HG02642 (cell line): ENCODE results near the gene ZNF418.

Source experiments
- ATAC-seq: cut with Tn5 transposase; IDR thresholded peaks from one replicate; pipeline ENCODE4 v1.9.1; 2021; ENCODE audit warnings: mild to moderate bottlenecking; ENCODE audit not compliant: unreplicated experiment, poor library complexity

Gene ZNF418

DNA sequence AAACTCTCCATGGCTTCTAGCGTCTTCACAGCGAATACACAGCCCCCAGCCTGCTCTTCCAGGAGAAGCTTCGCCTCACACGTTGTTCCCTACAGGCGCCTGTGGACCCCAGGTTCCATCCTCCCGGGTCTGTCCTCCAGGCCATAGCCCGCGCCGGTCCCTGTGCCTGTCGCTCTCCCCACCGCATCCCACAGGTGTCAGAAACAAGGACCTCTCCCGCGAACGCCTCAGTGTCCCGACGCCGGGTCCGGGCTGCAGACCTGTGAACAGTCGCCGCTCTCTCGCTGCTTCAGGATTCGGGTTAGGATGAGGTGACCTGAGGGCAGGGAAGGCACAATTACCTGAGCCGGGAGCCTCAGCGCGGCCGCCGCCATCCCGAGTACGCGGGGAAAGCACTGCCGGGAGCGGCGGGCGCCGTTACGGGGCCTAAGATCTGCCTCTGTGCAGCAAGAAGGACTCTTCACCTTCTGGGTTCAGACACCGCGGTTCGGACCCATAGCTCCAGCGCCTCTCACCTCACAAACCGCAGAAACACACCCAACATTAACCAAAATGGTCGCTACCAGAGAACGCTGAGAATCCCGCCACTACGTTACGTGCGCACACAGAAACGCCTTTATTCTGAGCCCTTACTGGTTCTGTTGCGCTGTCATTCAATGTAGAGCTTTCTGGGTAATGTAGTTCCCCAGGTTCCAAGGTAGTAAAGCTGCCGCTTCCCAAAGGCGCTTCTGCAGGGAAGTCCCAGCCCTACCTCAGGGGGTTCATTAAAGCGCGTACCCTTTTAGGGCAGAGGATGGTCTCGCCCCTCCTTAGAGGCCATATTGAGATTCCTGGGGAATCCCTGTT, at the start of gene ZNF418:
TSS of gene ZNF418 (minus strand) at position 583 of the 846 bp plus-strand sequence. CDS start 1,580 bp downstream, outside the sequence.
- no peak for ATAC-seq

DNA sequence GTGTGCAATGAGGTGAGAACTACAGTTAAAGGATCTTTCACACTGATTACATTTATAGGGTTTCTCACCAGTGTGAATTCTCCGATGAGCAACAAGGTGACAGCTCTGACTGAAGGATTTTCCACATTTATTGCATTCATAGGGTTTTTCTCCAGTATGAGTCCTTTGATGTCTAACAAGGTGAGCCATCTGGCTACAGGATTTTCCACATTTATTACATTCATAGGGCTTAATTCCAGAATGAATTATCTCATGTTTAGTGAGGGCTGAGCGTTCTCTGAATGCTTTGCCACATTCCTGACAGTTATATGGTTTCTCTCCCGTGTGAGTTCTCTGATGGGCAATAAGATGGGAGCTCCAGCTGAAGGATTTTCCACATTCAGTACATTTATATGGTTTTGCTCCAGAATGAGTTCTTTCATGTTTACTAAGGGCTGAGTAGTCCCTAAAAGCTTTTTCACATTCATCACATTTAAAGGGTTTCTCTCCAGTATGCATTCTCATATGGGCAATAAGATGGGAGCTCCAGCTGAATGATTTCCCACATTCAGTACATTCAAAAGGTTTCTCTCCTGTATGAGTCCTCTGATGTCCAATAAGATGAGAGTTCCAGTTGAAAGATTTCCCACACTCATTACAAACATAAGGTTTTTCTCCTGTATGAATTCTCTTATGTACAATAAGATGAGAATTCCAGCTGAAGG, 43.5 kb upstream of the ZNF418 start:
- no peak for ATAC-seq

DNA sequence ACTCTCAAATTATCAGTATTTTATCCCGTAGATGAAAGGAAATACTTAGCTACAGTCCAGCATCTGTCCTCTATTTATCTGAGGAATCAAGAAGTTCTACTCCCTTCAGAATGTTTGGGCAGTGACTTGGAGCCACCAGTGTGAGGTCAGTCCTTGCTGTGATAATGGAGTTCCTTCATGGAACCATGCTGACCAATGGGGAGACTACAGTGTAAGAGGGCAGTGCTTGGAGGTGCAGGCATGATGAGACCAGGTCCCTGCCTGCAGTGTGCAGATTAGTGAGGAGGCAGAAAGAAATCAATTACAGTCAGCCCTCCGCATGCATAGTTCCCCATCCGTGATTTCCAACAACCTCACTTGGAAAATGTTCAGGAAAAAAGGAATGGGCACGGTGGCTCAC, 39.2 kb upstream of the ZNF418 start, which contains the start of gene C19orf18:
TSS of gene C19orf18 (minus strand) at position 101 of the 400 bp plus-strand sequence. CDS start 102 bp downstream, outside the sequence.
- ATAC-seq, result no peak

DNA sequence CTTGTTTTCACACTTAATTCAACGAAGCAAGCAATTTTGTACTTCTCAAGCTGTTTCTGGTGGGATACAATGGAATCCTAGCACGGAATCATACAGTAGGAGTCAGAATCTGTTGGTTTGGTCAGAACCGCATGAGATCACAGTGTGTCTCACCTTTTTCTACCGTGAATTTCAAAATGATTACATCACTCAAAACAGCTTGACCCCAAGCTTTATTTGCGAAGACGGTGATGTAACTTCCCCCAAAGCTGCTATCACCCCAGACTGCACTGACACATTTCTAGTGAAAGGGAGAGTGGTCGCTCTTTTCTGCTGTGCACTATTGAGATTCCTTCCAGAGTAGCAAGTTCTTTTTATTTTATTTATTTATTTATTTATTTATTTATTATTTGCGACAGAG, 29.6 kb upstream of the ZNF418 start:
- no peak for ATAC-seq

DNA sequence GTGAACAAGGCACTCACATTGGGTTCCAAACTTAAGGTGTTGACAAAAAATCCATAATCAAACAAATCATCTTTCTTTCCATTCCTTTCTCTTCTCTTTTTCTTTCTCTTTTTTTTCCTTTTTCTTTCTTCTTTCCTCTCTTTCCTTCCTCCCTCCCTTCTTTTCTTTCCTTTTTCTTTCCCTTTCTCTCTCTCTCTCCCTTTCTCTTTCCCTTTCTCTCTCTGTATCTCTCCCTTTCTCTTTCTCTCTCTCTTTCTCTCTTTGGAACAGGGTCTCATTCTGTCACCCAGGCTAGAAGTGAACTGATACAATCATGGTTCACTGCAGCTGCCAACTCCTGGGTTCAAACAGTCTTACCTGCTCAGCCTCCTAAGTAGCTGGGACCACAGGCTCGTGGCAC, 26.6 kb upstream of the ZNF418 start:
- no peak for ATAC-seq

DNA sequence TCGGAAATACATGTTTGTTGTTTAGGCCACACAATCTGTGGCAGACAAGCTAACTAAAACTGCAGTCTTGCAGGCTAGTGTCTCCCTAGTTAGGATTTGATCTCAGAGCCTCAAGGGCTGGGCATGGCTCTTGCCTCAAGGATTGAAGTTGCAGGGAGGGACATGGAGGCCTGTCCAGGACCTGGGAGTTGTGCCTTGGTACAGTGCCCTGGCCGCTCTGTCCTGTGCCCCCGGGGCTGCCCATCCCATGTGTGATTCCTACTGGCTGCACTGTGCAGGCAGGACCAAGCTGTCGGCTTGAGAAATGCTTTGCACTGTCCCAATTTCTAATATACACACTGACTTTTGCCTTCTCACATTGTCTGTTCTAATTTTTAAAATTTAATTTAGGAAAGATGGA, 19.8 kb upstream of the ZNF418 start:
- no peak for ATAC-seq

DNA sequence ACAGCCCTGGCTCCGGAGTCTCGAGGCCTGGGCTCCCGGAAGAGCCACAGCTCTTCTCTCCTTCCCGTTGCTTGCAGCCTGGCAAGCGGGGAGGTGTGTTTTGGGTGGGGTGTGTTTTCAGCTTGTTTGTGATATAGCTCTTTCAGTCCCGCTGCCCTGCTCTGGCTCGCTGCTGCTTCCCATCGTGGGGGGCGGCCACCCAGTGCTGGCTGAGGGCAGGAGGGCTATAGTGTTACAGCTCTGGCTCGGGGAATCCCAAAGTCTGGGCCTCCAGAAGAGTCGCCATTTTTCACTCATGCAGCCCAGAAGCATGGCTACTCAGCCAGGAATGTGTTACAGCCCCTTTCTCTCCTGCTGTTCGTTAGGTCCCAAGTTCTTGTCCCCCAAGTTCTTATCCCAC, 14.5 kb upstream of the ZNF418 start:
- ATAC-seq, result no peak

DNA sequence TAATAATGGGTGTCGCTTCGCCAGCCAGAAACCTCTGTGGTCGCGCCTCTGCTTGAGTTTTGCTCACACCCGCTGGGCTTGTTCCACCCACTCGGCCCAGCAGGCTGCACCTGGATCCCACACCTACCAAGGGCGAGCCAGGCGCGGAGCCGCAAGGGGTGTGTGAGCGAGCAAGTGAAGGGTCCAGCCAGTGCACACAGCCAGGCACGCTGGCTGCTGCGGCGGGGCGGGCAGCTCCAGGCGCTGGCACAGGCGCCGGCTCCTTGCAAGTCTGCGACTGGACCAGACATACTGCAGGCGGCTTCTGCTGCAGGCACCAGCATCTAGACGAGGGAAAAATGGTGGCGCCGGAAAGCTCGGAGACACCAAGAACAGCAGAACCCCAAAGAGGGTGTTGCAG, 14.1 kb upstream of the ZNF418 start:
- no peak for ATAC-seq

DNA sequence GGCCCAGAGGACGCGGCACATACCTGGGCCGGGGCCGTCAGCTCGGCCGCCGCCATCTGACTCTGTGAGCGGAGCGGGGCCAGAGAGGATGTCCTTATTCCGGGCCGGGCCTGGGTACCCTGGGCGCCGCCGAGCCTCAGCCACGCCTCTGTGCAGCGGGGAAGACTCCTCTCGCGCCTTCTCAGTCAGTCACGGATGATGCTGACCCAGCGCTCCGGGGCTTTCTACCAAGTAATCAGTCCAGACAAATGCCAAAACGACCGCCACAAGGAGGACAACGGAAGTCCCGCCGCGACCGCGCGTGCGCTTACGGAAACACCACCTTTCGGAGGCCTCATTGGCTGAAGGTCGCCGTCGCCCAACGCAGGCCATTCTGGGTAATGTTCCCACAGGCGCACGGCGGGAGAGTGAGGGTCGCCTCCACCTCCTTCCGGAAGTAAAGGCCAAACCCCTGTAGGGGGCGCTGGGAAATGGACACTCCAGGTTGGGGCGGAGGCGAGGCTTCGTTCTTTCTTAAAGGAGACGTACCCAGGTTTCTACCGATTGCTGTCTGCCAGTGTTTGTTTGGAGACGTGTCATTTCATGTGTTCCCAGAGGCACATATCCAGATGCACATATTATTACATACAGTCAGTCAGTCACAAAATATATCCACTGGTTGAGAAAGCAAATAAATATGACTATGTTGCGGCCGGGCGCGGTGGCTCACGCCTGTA, 12.4 kb upstream of the ZNF418 start, which contains the start of gene ZNF256:
TSS of gene ZNF256 (minus strand) at position 288 of the 716 bp plus-strand sequence. CDS start at position 56, 232 bp downstream.
- peak; percentile 94 for ATAC-seq

DNA sequence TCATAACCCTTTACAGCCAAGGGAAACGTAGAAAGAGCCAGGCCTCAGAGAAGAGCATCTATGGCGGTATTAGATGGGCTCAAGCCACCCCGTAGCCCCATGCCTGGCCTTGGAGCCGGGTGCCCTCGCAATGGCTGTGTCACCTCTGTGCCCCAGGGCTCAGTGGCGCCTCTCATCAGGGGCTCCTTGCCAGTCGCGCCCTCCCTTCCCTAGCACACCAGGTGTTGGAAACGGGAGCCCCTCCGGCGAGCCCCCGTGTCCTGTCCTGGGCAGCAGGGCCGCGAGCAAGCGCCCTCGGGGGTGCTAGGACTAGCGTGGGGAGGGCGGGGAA, 11.9 kb upstream of the ZNF418 start:
- ATAC-seq, result no peak

DNA sequence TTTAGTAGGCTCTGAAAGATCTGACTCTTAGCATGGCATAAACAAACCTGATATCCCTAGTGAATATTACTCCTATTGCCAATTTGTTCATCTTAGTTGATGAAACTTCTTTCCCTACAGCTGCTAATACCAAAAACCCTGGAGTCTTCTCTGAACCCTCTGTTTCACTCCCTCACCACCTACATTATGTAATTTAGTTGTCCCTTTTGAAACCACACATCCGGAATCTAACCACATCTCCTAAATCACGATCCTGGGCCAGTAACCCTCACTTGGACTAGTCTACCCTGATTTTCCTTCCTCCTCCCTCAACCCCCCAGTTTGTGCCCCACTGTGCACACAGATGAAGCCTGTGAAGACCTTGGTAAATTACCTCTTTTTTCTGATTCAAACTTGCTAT, 11.1 kb upstream of the ZNF418 start:
- no peak for ATAC-seq

DNA sequence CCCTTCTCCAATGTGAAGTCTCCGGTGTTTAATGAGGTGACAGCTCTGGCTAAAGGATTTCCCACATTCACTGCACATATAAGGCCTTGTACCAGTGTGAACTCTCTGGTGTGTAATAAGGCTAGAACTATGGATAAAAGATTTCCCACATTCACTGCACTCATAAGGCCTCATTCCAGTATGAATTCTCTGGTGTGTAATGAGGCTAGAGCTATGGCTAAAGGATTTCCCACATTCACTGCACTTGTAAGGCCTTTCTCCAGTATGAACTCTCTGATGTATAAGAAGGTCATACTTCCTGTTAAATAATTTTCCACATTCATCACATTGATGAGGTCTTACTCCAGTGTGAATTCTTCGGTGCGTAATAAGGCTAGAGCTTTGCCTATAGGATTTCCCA, 6.4 kb upstream of the ZNF418 start:
- no peak for ATAC-seq

DNA sequence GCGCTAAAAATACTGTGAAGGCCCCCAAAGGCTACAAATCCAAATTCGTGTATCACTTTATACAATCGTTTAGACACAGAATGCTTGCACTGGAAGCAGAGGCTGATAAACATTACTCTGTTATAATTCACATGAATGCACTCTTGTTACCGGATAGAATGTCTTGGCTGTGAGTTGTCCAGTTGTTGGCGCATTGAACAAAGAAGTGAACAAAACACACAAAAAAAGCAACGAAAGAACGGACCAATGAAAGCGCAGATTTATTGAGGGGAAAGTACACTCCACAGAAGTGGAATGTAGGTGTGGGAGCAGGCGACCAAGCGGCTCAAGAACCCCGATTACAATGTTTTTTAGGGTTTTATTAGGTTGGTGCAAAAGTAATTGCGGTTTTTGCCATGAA, 529 bp upstream of the ZNF418 start:
- no peak for ATAC-seq

DNA sequence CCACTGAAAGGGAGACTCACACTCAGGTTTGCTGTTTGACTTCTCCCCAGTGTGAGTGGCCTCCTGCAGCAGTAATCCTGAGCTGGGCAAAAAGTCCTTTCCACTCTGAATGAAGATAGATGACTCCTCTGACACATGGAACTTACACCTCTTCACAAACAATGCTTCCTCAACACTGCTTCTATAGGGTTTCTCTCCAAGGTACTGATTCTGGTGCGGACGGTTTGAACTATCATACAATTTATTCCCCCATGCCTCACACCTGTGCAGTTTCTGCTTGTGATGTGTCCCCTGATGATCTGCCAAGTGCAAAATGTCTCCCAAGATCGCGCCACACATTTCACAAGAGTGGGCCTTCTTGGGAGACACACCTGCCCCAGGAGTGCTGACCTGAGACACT, 7.6 kb downstream of the ZNF418 start:
- no peak for ATAC-seq

DNA sequence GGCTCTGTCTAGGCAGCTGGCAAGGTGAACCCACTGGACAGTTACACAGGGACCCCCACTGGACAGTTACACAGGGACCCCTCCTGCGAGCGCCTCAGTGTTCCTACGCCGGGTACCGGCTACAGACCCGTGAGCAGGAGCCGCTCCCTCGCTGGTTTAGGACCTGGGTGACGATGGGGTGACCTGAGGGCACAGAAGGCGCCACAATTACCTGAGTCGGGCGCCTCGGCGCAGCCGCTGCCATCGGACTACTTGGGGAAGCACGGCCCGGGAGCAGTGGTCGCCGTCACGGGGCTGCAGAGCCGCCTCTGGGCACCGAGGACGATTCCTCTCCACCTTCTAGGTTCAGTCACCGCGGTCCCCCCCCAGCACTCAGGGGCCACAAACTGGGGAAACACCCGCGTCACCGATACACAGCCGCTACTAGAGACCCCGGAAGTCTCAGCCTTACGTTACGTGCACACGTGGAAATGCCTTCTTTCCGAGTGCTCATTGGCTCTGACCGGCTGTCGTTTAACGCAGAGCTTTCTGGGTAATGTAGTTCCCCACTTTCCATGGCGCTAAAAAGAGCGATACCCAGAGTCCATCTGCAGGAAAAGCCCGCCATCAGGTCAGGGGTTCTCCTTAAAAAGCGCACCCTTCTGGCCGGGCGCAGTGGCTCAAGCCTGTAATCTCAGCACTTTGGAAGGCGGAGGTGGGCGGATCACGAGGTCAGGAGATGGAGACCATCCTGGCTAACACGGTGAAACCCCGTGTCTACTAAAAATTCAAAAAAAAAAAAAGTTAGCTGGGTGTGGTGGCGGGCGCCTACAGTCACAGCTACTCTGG, 18.8 kb downstream of the ZNF418 start, which contains the start of gene ZNF417:
TSS of gene ZNF417 (minus strand) at position 425 of the 828 bp plus-strand sequence. CDS start at position 244, 181 bp downstream.
- peak; percentile 98 for ATAC-seq

DNA sequence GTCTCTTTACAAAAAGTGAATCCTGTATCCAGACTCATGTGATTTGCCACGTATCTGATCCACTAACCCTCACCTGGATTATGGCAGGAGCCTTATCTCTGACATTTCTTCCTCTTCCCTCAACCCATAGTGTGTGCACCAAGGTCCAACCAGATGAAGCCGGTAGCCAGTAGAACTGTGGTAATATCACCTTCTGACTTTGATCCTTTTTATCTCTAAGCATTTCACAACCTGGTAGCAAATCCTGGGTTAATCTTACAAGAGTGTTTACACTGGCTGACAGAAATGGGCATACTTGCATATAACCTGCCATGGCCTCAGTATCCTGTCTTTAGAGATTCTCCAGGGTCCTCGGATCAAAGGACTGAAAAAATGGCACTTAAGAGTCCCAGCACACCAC, 20.7 kb downstream of the ZNF418 start:
- no peak for ATAC-seq

DNA sequence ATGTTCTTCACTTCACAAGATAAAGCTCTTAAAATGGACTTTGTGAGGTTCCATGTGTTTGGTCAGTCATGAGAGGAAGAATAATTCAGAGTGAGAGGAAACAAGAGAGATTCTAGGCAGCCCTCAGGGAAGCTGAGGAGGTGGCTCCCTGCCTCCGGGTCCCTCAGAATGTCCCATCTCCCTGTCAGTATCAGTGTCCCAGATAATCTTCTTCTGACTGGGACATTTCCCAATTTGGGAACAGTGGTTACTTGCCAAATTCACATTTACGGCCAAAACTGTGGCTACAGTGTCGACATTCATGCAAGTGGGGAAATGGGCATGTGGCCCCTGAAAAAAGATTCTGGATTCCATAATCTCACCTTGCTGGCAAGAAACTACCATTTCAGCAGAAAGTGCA, 27.8 kb downstream of the ZNF418 start:
- ATAC-seq, result no peak

DNA sequence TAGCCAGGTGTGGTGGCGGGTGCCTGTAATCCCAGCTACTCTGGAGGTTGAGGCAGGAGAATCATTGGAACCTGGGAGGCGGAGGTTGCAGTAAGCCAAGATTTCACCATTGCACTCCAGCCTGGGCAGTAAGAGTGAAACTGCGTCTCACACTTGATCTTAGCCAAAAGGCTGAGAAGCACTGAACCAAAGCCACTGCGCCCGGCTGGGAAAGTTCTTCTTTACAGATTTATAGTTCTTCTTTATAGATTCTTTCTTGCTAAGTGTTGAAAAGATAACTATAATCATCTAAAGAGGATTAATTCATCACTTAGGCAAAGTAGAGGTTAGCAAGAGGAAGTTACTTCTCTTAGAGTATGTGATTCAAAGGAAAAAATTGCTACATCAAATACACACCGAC, 29.9 kb downstream of the ZNF418 start:
- ATAC-seq, result no peak

DNA sequence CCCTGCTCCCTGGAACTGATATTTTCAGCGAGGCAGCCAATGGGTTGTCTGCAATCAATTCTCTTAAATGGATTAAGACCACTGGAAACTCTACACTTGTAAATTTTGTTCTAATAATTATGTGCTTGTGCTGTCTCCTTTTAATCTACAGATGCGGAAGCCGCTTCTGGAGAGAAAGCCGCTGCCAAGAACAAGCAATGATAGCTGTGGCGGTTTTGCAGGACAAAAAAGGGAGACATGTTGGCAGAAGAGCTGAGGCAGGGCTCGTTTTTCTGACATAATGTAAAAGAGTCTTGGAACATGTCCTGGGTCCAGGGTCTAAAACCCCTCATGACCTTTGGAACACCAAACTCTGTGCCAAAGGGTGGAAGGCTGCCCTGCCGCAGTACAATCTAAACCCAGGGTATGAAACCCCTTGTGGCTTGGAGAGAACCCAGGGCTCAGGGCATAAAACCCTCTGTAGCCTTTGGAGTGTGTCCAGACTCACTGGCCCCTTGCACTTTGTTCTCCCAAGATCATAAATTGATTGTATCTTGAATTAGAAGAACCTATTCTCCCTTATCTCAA, 31.5 kb downstream of the ZNF418 start:
- ATAC-seq, result no peak

DNA sequence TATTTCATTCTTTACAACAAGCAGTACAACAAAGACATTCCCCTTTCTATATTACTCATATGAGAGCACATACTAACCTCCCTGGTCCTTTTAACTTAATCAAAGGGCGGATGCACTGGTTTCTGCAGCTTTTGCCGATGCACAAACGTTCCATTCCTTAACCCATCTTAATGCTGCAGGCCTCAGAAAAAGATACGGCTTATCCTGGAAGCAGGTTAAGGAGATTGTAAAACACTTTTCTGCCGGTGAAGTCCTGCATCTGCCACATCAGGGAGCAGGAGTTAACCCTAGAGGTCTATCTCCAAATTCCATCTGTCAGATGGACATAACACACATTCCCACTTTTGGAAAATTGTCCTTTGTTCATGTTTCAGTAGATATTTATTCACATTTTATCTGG, 34.9 kb downstream of the ZNF418 start:
- ATAC-seq, result no peak
